Esophagus mucosa (tissue), 1 donor: Measurements from ENCODE around the gene LRRK1. TPM values are rescaled to one million over a fixed set of nuclear protein-coding genes. Genes with fewer than 3 reads are reported as not detected.

Experiments used
- ATAC-seq: fragments of 200-7000 bp; cut with Tn5 transposase; one replicate; pipeline ENCODE4 v1.9.1; 2020
- total RNA-seq: library from RNA; stranded (reverse); gene quantifications from one replicate; pipeline ENCODE4 v1.2.4, GENCODE V29; 2023
- donor health status: DM: yes; HTN: yes; CAD: no.

Gene LRRK1
- total RNA-seq, 1 donor from 2014 or later: 14.2 TPM

GRCh38 chr15:100893261-100893963 is 25.7 kb upstream of the LRRK1 start:
- no peak for ATAC-seq

- no peak for ATAC-seq
These were observed 25.2 kb upstream of the LRRK1 start for GRCh38 chr15:100893964-100894295.

- no peak for ATAC-seq
These were observed 23.4 kb upstream of the LRRK1 start for GRCh38 chr15:100895721-100896120.

- no peak for ATAC-seq
These were observed 21.7 kb upstream of the LRRK1 start for GRCh38 chr15:100897221-100898151.

- ATAC-seq: no peak
These were observed 21.0 kb upstream of the LRRK1 start for GRCh38 chr15:100898152-100898490.

GRCh38 chr15:100898661-100899462 is 20.3 kb upstream of the LRRK1 start:
- no peak for ATAC-seq

- no peak for ATAC-seq
These were observed 19.6 kb upstream of the LRRK1 start for GRCh38 chr15:100899601-100900000.

GRCh38 chr15:100900136-100900794 is 18.9 kb upstream of the LRRK1 start:
- no peak for ATAC-seq

GRCh38 chr15:100900795-100901169 is 18.4 kb upstream of the LRRK1 start:
- ATAC-seq: no peak

GRCh38 chr15:100901296-100901695 is 17.9 kb upstream of the LRRK1 start:
- no peak for ATAC-seq

GRCh38 chr15:100901702-100902435 is 17.3 kb upstream of the LRRK1 start:
- ATAC-seq: peak; percentile 8

- ATAC-seq: peak; percentile 95
These were observed 16.6 kb upstream of the LRRK1 start for GRCh38 chr15:100902436-100903167.

GRCh38 chr15:100903168-100903554 is 16.0 kb upstream of the LRRK1 start:
- no peak for ATAC-seq

GRCh38 chr15:100905850-100906249 is 13.3 kb upstream of the LRRK1 start:
- peak; percentile 24 for ATAC-seq

GRCh38 chr15:100908466-100908865 is 10.7 kb upstream of the LRRK1 start:
- ATAC-seq: no peak

GRCh38 chr15:100909565-100909964 is 9.6 kb upstream of the LRRK1 start:
- ATAC-seq: no peak

GRCh38 chr15:100909989-100910955 is 8.9 kb upstream of the LRRK1 start:
- no peak for ATAC-seq

GRCh38 chr15:100911086-100911485 is 8.1 kb upstream of the LRRK1 start:
- no peak for ATAC-seq

GRCh38 chr15:100913961-100914360 is 5.2 kb upstream of the LRRK1 start:
- no peak for ATAC-seq

- ATAC-seq: no peak
These were observed 4.3 kb upstream of the LRRK1 start for GRCh38 chr15:100914876-100915275.
